SKM-1 (cell line): ENCODE measurements around the gene AIMP2.
"Not testable (repeated sequence)": the region's sequence is repeated elsewhere in the genome, so short reads cannot be mapped to it uniquely, and the experiment has no call there.

Experiments used
- DNase-seq: peaks from one replicate; lab custom pipeline; 2025; ENCODE audit not compliant: unreplicated experiment; lab: John Stamatoyannopoulos, UW

Gene AIMP2

DNA sequence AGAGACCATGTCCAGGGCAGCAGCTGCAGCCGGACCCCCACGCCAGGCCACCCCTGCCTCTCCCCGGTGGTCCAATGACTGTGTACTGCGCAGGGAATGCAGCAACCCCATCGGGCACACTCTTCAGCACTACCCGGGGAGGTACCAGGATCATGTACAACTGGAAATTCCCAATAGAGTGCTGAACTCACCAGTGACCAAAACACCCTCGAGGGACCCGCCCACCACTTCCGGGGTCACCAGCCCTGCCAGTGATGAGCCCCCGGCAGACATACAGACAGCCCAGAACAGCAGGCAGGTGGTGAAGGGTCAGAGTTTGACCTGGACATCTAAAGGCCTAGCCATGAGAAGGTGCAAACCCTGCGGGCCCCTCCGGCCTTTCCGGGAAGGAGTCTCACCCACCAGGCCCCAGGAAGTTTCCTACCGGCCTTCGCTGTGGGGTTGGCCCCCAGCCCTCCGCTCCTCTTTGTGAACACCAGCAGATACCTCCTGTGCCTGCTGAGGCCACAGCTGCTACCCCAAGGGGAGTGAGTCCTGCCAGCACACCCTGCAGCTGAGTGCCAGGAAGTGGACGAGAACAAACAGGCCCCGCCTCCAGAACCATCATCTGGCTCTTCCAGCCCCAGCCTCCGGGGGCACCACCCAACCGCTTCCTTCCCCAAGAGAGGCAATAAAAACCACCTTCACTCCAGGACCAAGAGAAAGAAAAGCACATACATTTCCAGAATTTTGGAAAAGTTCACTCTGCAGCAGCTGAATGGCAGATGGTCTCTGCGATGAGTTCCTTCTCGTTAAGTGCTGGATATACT, 17.1 kb downstream of the AIMP2 start:
- DNase-seq = no peak

DNA sequence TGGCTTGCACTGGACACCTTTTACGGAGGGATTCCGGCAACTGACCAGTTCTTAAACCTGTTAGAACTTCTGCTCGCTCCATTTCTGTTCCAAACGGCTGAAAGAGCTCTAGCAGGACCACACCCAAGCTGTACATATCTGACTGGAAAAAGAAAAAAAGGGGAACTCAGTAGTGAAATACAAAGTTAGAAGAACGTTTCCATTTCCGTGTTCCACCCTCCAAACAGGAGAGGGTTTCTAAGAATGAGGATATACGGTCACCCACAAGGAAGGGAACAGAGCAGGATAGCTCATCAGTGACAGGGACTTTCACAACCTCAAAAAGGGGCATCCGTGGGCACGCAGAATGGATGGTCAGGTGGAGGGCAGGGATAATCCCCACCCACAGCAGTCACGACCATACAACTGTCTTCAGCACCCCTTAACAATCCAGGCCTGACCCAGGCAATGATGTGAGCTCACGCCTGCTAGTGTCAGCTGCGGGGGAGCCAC, 17.8 kb downstream of the AIMP2 start:
- DNase-seq = no peak

DNA sequence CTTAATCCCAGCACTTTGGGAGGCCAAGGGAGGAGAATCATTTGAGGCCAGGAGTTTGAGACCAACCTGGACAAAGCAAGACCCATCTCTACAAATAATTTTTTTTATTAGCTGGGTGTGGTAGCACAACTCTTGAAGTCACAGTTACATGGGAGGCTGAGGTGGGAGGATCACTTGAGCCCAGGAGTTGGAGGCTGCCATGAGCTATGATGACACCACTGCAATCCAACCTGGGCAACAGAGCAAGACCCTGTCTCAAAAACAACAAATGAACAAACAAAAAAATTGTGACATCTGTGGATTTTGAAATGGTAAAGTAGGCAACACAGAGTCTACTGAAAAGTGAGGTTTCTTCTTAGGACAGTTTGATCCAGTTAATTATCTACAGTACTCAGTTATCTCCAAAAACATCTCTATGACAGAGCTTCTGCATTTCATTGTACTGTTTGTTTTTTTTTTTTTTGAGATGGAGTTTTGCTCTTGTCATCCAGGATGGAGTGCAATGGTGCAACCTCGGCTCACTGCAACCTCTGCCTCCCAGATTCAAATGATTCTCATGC, 18.8 kb downstream of the AIMP2 start:
- no peak for DNase-seq

DNA sequence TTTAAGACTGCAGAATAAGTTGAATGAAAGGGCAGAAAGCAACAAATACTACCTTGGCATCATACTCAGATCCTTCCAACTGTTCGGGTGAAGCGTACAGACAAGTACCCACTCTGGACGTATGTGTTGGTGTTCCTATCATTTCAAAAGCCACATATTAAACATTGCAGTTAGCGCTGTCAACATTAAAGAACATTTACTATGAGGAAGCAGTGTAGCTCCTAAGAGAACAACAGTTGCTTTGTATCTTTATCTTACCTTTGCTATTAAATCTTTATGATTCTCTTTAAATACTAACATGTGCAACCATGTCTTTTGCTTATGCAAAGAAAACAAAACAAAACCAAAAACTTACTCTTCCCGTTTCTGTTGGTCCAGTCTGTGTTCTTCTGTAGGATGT, 19.5 kb downstream of the AIMP2 start:
- DNase-seq = no peak

DNA sequence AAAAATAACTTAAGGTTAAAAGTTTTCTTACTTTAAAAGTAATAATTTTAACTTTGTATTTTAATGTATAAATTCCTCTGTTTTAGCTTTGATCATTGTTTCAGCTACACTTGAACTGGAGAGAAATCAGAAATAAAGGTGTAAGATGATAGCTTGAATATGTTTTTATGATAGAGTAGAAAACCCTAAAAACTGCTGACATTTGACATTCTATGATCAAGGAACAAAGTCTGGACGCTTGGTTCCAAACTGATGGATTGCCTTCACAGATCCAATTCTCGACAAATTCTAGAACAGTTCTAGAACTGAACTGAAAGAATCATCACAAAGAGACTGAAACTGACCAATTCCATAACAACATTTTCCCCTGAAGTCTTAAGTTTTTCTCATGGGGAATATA, 21.9 kb downstream of the AIMP2 start, which contains the start of gene ANKRD61:
Gene ANKRD61 (plus strand): TSS at position 389 of the 400 bp plus-strand sequence. CDS start 0 bp downstream, at position 389.
- no peak for DNase-seq

DNA sequence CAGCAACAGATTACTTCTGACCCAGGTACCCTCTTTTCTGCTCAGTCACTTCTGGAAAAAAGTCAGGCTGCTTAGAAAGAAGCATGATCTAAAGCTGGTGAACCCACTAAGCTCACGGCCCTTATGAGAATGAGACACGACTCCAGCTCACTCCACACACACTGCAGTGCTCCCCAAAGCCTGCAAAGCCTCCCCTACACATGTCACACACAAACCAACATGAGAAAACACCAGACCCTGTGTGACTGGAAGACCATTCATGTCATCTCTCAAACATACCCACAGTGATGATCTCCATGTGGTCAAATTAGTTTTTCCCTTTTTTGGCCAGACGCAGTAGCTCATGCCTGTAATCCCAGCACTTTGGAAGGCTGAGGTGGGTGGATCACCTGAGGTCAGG, 22.5 kb downstream of the AIMP2 start:
- no peak for DNase-seq

DNA sequence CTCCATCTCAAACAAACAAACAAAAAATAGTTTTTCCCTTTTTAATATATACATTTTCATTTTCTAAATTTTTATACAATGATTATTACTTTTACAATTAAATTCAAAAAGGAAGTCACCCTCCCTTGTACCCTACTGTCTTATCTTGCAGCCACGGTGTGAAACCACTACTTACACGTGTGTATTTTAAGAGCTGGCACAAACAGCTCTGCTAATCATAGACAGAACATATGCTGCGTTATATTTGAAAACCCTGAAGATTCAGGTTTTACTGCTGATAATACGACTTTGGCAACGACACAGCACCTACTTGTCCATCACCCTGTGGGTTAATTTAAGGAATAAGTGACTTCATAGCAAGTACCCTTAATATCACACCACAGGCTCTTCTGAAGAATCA, 23.1 kb downstream of the AIMP2 start:
- no peak for DNase-seq

DNA sequence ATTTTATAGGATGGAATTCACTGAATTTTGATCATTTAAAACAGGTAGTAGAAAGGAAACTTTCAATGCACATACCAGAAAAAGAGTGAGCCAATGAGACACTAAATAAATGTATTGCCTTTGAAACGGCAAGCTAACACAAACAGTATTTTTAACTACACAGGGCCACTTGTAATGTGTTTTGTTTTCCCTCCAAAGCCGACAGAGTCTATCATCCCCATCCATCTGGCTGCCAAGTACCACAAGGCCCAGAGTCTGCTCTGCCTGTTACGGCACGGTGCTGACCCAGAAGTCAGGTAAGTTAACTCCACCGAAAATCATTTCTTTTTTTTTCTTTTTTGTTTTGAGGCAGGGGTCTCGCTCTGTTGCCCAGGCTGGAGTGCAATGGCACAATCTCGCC, 23.6 kb downstream of the AIMP2 start:
- DNase-seq = no peak

DNA sequence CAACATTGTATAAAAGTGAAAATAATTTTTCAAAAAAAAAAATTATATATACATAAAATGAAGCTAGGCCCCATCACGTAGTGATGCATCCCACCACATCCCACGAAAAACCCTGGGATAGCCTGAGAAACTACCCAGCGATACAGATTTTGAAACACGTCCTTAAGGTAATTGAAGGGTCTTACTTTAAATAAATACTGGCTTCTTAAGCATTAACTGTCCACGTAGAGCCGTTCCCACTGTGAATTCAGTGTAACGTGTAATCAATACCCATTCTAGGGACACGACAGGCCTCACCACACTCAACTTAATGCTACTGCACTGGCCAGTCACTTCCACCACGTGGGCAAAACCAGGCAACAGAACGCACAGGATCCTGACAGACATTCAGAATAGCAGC, 26.1 kb downstream of the AIMP2 start:
- DNase-seq = no peak

DNA sequence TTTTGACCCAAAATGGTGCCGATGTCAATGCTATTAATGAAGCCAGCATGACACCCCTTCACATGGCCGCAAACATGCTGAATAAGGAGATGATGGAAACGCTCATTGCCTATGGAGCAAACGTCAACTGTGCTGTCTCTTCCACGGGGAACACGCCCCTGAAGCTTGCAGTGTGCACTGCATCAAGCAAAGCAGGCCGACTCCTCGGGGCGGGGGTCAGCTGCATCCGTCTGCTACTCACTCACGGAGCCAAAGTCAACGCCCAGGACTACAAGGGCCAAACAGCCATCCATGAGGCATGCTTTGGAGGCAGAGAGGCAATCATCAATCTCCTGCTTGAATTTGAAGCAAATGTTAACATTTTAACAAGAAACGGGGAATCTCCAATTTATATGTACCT, 26.6 kb downstream of the AIMP2 start:
- no peak for DNase-seq

DNA sequence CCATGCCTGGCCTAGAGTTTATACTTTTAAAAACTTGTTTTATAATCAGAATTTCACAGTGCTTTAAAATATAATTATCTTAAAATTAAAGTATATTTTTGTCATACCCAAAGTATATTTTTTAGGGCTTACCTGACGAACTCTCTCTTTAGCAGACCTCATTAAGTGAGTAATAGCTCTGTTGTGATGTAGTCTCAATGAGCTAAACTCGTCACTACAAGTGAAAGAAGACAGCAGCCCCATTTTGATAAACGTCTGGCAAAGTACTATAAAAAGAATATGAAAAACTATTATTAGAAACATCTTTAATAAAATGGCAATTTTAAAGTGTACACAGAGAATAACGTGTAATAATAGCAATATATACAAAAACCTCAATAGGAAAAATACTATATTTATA, 40.7 kb downstream of the AIMP2 start:
- DNase-seq = no peak

DNA sequence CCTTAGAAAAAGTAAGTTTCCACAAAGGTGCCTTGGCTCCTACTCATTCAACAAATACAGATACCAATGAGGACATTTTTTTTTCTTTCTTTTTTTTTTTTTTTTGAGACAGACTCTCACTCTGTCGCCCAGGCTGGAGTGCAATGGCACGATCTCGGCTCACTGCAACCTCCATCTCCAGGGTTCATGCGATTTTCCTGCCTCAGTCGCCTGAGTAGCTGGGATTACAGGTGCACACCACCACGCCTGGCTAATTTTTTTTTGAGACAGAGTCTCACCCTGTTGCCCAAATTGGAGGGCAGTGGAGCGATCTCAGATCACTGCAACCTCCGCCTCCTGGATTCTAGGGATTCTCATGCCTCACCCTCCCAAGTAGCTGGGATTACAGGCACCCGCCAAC, 42.1 kb downstream of the AIMP2 start:
- DNase-seq = not testable (repeated sequence)

DNA sequence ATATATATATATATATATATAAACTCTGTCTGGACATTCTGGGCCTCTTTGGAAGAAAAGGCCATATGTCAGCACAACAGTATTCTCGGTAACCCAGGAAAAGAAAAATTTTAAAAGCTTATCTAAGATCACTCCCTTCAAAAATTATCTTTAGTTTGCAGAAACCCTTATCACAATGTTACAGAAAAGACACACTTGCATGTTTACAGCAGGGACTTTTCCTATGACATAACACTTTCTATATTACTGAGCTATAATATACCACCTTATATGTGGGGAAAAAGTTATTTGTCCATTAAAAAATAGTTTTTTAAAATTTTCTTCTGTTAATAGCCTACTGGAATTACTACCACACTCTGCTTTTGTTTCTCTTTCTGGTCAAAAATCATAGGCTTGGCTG, 47.5 kb downstream of the AIMP2 start:
- no peak for DNase-seq

DNA sequence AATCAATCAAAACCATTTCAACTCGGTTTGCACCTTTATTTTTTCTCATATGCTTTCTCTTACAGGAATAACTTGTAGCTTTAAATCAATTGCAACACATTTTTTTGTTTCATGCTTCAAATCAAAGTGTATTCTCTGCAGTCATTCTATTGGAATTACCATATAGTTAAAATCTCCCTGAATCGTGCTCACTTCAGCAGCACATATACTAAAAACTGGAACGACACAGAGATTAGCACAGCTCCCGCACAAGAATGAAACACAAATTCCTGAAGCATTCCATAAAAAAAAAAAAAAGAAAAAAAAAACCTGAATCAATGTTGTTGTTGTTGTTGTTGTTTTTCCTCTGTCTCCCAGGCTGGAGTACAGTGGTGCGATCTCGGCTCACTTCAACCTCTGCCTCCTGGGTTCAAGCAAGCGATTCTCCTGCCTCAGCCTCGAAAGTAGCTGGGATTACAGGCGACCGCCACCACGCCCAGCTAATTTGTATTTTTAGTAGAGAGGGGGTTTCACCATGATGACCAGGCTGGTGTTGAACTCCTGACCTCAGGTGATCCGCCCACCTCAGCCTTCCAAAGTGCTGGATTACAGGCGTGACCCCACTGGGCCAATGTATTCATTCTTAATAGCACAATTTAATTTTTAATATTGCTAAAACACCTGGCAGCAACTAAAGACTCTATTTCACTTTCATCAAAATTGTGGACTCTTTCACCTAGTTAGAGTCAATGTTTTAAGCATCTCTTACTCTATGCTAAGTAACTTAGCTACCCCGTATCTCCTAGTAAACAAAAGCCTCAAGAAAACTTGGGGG, 48.5 kb downstream of the AIMP2 start:
- DNase-seq = no peak

DNA sequence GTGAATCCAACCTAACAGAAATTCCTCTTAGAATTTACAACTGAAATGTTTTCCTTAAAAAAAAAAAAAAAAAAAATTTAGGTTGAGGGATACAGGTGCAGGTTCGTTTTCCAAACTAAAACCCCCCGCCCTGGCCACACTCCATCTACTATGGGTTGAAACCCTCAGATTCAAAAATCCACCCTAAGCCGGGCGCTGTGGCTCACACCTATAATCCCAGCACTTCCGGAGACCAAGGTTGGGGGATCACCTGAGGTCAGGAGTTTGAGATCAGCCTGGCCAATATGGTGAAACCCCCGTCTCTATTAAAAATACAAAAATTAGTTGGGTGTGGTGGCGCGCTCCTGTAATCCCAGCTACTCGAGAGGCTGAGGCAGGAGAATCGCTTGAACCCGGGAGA, 50.9 kb downstream of the AIMP2 start:
- DNase-seq = not testable (repeated sequence)

DNA sequence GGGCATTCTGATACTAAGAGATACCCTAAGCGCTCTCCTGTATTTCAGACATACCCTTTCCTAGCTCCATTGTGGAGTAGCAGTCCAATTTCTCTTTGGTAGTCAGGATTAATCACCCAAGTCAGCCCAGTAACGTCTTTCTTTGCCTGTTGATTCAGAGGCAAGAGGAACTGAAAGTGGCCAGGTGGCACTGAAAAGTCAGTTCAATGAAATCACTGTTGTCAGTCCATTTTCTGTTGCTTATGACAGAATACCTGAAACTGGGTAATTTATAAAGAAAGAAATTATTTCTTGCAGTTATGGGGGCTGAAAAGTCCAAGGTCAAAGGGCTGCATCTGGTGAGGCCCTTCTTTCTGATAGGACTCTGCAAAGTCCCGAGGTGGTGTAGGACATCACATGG, 62.3 kb downstream of the AIMP2 start:
- DNase-seq = no peak
